ENCODE results near the gene MYEF2. TPM values are rescaled to one million over a fixed set of nuclear protein-coding genes. Genes with fewer than 3 reads are reported as not detected.

Gene MYEF2
- total and polyA plus RNA-seq, 7 experiments from 2014 or later: 1.4 to 29.1 (median 17.8) TPM

- H3K36me3 ChIP-seq (ENCODE audit: control insufficient read depth in 2 of 3, insufficient read depth in 3 of 3, low read length in 3 of 3): no peaks in the 10 kb centered on the region
- peak overlapping the region; percentile 68 for H3K4me3 ChIP-seq (ENCODE audit: low read length)
- intact Hi-C loops (cut with micrococcal nuclease): loop anchor here in 1 of 2 donors (5.0 kb wide), 2 partner anchors 154 to 1444 kb away; partner anchors contain the start of genes DTWD1, DUT and FAM227B
- no peaks in the 10 kb centered on the region for H3K27me3 ChIP-seq (ENCODE audit: control insufficient read depth in 2 of 2, insufficient read depth in 2 of 2, low read length in 2 of 2)
- peaks cover 21 to 28% (median 26%) of the 10 kb centered on the region in 5 donors for H3K27me3 Mint-ChIP-seq
- no peaks in the 10 kb centered on the region for H3K9me3 ChIP-seq (ENCODE audit: control insufficient read depth in 2 of 3, low read length in 3 of 3)
- peaks cover 0 to 7% (median 0%) of the 10 kb centered on the region in 11 donors for H3K9me3 Mint-ChIP-seq
- H3K4me1 ChIP-seq (ENCODE audit: control insufficient read depth in 2 of 2, insufficient read depth in 2 of 2, low read length in 2 of 2): no peaks in the 10 kb centered on the region
- ATAC-seq (no peak), DNase-seq (no peak)
- CTCF ChIA-PET: no interaction called here
- H3K36me3 Mint-ChIP-seq: peaks cover 0 to 9% (median 2%) of the 10 kb centered on the region in 5 donors
- peaks cover 8 to 29% (median 16%) of the 10 kb centered on the region in 7 donors for H3K4me1 Mint-ChIP-seq
- POLR2A ChIA-PET: no interaction called here
- H3K27ac Mint-ChIP-seq: no peak overlapping the region
- peak overlapping the region; percentile 31 to 92 (median 68) for H3K4me3 Mint-ChIP-seq
- no peak overlapping the region for H3K27ac ChIP-seq (ENCODE audit: low read depth, low read length)
These were observed 495 bp upstream of the MYEF2 start for GRCh38 chr15:48178648-48178931.

- Histone ChIP-seq H3K4me3 (ENCODE audit: low read length) (peak overlapping the region; percentile 68), H3K27ac (ENCODE audit: low read depth, low read length) (peak overlapping the region; percentile 65), H3K36me3 (ENCODE audit: control insufficient read depth in 2 of 3, insufficient read depth in 3 of 3, low read length in 3 of 3) (no peaks in the 10 kb centered on the region), H3K27me3 (ENCODE audit: control insufficient read depth in 2 of 2, insufficient read depth in 2 of 2, low read length in 2 of 2) (no peaks in the 10 kb centered on the region), H3K4me1 (ENCODE audit: control insufficient read depth in 2 of 2, insufficient read depth in 2 of 2, low read length in 2 of 2) (no peaks in the 10 kb centered on the region), H3K9me3 (ENCODE audit: control insufficient read depth in 2 of 3, low read length in 3 of 3) (no peaks in the 10 kb centered on the region)
- peak overlapping the region; percentile 89 to 96 (median 92) for H3K4me3 Mint-ChIP-seq
- peaks cover 15 to 28% (median 21%) of the 10 kb centered on the region in 5 donors for H3K27me3 Mint-ChIP-seq
- intact Hi-C loops (cut with micrococcal nuclease): loop anchor here in 1 of 2 donors (5.0 kb wide), 2 partner anchors 155 to 1445 kb away; partner anchors contain the start of genes DTWD1, DUT and FAM227B
- H3K27ac Mint-ChIP-seq: peak overlapping the region; percentile 63 to 96 (median 87)
- ATAC-seq (peak; percentile 66), DNase-seq (peak in 6 of 9 donors; percentile 2 to 41 (median 18))
- POLR2A ChIA-PET: no interaction called here
- CTCF ChIA-PET: no interaction called here
- H3K36me3 Mint-ChIP-seq: peaks cover 0 to 15% (median 8%) of the 10 kb centered on the region in 5 donors
- H3K9me3 Mint-ChIP-seq: peaks cover 0 to 14% (median 4%) of the 10 kb centered on the region in 11 donors
- H3K4me1 Mint-ChIP-seq: peaks cover 8 to 35% (median 16%) of the 10 kb centered on the region in 7 donors
These were observed 721 bp downstream of the MYEF2 start for GRCh38 chr15:48177383-48177765.

- DNase-seq: no peak
- POLR2A ChIA-PET: no interaction called here
- peaks cover 0 to 17% (median 4%) of the 10 kb centered on the region in 11 donors for H3K9me3 Mint-ChIP-seq
- Histone ChIP-seq H3K27ac (ENCODE audit: low read depth, low read length) (no peak overlapping the region), H3K36me3 (ENCODE audit: control insufficient read depth in 2 of 3, insufficient read depth in 3 of 3, low read length in 3 of 3) (no peaks in the 10 kb centered on the region), H3K27me3 (ENCODE audit: control insufficient read depth in 2 of 2, insufficient read depth in 2 of 2, low read length in 2 of 2) (no peaks in the 10 kb centered on the region), H3K4me3 (ENCODE audit: low read length) (peak overlapping the region; percentile 68), H3K9me3 (ENCODE audit: control insufficient read depth in 2 of 3, low read length in 3 of 3) (no peaks in the 10 kb centered on the region), H3K4me1 (ENCODE audit: control insufficient read depth in 2 of 2, insufficient read depth in 2 of 2, low read length in 2 of 2) (no peaks in the 10 kb centered on the region)
- CTCF ChIA-PET: no interaction called here
- H3K4me3 Mint-ChIP-seq: peak overlapping the region; percentile 89 to 96 (median 92)
- no peak for ATAC-seq
- peaks cover 0 to 16% (median 8%) of the 10 kb centered on the region in 5 donors for H3K36me3 Mint-ChIP-seq
- intact Hi-C loops (cut with micrococcal nuclease): loop anchor here in 1 of 2 donors (5.0 kb wide), 2 partner anchors 155 to 1445 kb away; partner anchors contain the start of genes DTWD1, DUT and FAM227B
- peaks cover 11 to 28% (median 17%) of the 10 kb centered on the region in 5 donors for H3K27me3 Mint-ChIP-seq
- H3K4me1 Mint-ChIP-seq: peaks cover 8 to 35% (median 16%) of the 10 kb centered on the region in 7 donors
- H3K27ac Mint-ChIP-seq: peak overlapping the region in 7 of 9 donors; percentile 63 to 96 (median 87)
These were observed 1.1 kb downstream of the MYEF2 start for GRCh38 chr15:48176957-48177356.

- ChIA-PET CTCF (no interaction called here), POLR2A (no interaction called here)
- intact Hi-C loops (cut with micrococcal nuclease): loop anchor here in 1 of 2 donors (5.0 kb wide), 2 partner anchors 156 to 1446 kb away; partner anchors contain the start of genes DTWD1, DUT and FAM227B
- Histone ChIP-seq H3K27ac (ENCODE audit: low read depth, low read length) (no peak overlapping the region), H3K36me3 (ENCODE audit: control insufficient read depth in 2 of 3, insufficient read depth in 3 of 3, low read length in 3 of 3) (no peaks in the 10 kb centered on the region), H3K4me3 (ENCODE audit: low read length) (no peak overlapping the region), H3K4me1 (ENCODE audit: control insufficient read depth in 2 of 2, insufficient read depth in 2 of 2, low read length in 2 of 2) (no peaks in the 10 kb centered on the region), H3K27me3 (ENCODE audit: control insufficient read depth in 2 of 2, insufficient read depth in 2 of 2, low read length in 2 of 2) (no peaks in the 10 kb centered on the region), H3K9me3 (ENCODE audit: control insufficient read depth in 2 of 3, low read length in 3 of 3) (no peaks in the 10 kb centered on the region)
- no peak for DNase-seq
- peaks cover 0 to 18% (median 8%) of the 10 kb centered on the region in 5 donors for H3K36me3 Mint-ChIP-seq
- peak overlapping the region in 1 of 10 donors; percentile 90 for H3K4me3 Mint-ChIP-seq
- peaks cover 8 to 28% (median 11%) of the 10 kb centered on the region in 5 donors for H3K27me3 Mint-ChIP-seq
- no peak for ATAC-seq
- H3K9me3 Mint-ChIP-seq: peaks cover 0 to 21% (median 4%) of the 10 kb centered on the region in 11 donors
- peaks cover 8 to 35% (median 16%) of the 10 kb centered on the region in 7 donors for H3K4me1 Mint-ChIP-seq
- no peak overlapping the region for H3K27ac Mint-ChIP-seq
These were observed 2.0 kb downstream of the MYEF2 start for GRCh38 chr15:48176112-48176511.

GRCh38 chr15:48175126-48175525 is 3.0 kb downstream of the MYEF2 start:
- no peaks in the 10 kb centered on the region for H3K36me3 ChIP-seq (ENCODE audit: control insufficient read depth in 2 of 3, insufficient read depth in 3 of 3, low read length in 3 of 3)
- CTCF ChIA-PET: interaction anchor here (1.1 kb wide), 1 partner anchor 109 kb away, joined by 3 read pairs; no protein-coding TSS in a partner anchor
- peaks cover 0 to 21% (median 4%) of the 10 kb centered on the region in 11 donors for H3K9me3 Mint-ChIP-seq
- no peaks in the 10 kb centered on the region for H3K9me3 ChIP-seq (ENCODE audit: control insufficient read depth in 2 of 3, low read length in 3 of 3)
- DNase-seq (no peak), ATAC-seq (no peak)
- H3K27me3 ChIP-seq (ENCODE audit: control insufficient read depth in 2 of 2, insufficient read depth in 2 of 2, low read length in 2 of 2): no peaks in the 10 kb centered on the region
- peak overlapping the region in 1 of 10 donors; percentile 21 for H3K4me3 Mint-ChIP-seq
- intact Hi-C loops (cut with micrococcal nuclease): loop anchor here in 1 of 2 donors (5.0 kb wide), 2 partner anchors 157 to 1447 kb away; partner anchors contain the start of genes DTWD1, DUT and FAM227B
- H3K27me3 Mint-ChIP-seq: peaks cover 8 to 28% (median 10%) of the 10 kb centered on the region in 5 donors
- POLR2A ChIA-PET: no interaction called here
- H3K27ac Mint-ChIP-seq: no peak overlapping the region
- no peak overlapping the region for H3K27ac ChIP-seq (ENCODE audit: low read depth, low read length)
- peaks cover 0 to 18% (median 8%) of the 10 kb centered on the region in 5 donors for H3K36me3 Mint-ChIP-seq
- H3K4me1 ChIP-seq (ENCODE audit: control insufficient read depth in 2 of 2, insufficient read depth in 2 of 2, low read length in 2 of 2): no peaks in the 10 kb centered on the region
- H3K4me3 ChIP-seq (ENCODE audit: low read length): no peak overlapping the region
- H3K4me1 Mint-ChIP-seq: peaks cover 8 to 35% (median 16%) of the 10 kb centered on the region in 7 donors

DNA sequence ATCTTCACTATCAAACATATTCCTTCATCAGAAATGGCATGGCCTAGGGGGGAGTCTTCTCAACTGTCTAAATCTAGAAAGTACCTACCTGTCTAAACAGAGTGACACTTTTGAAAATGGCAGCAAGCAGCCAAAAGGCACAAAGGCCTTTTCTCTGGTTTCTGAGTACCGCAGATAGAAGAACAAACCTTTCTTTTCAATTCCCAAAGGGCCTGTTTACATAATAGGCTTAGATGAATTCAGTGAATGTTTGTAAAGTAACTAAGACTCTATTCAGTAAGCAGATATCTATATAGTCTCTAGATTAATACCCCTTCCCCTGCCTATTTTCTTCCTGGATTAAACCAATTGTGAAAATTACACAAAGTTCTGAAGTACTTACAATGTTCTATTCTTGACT is 7.1 kb downstream of the MYEF2 start:
- H3K4me1 Mint-ChIP-seq: peaks cover 0 to 20% (median 0%) of the 10 kb centered on the region in 7 donors
- intact Hi-C loops (cut with micrococcal nuclease): loop anchor here in 1 of 2 donors (5.0 kb wide), 1 partner anchor 161 kb away; the partner anchor contains the start of gene DUT

More for the DNA sequence above, 7.1 kb downstream of the MYEF2 start:
- Mint-ChIP-seq H3K4me3 (no peak overlapping the region), H3K27ac (no peak overlapping the region), H3K36me3 (peaks cover 0 to 25% (median 16%) of the 10 kb centered on the region in 5 donors), H3K27me3 (peaks cover 0 to 4% (median 0%) of the 10 kb centered on the region in 5 donors), H3K9me3 (peaks cover 0 to 21% (median 4%) of the 10 kb centered on the region in 11 donors)
- H3K27ac ChIP-seq (ENCODE audit: low read depth, low read length): no peak overlapping the region
- no peaks in the 10 kb centered on the region for H3K27me3 ChIP-seq (ENCODE audit: control insufficient read depth in 2 of 2, insufficient read depth in 2 of 2, low read length in 2 of 2)
- DNase-seq: no peak
- no peak for ATAC-seq
- CTCF ChIA-PET: no interaction called here
- no peaks in the 10 kb centered on the region for H3K36me3 ChIP-seq (ENCODE audit: control insufficient read depth in 2 of 3, insufficient read depth in 3 of 3, low read length in 3 of 3)
- POLR2A ChIA-PET: no interaction called here
- H3K9me3 ChIP-seq (ENCODE audit: control insufficient read depth in 2 of 3, low read length in 3 of 3): no peaks in the 10 kb centered on the region
- no peaks in the 10 kb centered on the region for H3K4me1 ChIP-seq (ENCODE audit: control insufficient read depth in 2 of 2, insufficient read depth in 2 of 2, low read length in 2 of 2)
- no peak overlapping the region for H3K4me3 ChIP-seq (ENCODE audit: low read length)
